Fibroblast of pulmonary artery (primary cell): ENCODE data around the gene CCSER1.

Experiments used
- DNase-seq: peaks from one replicate; pipeline ENCODE4 v3.0.0-alpha.2; 2010; ENCODE audit warnings: low read depth
- H3K4me3 ChIP-seq: replicated peaks from 2 replicates; pipeline ENCODE4 v1.5.1; 2011; ENCODE audit warnings: low read depth, mild to moderate bottlenecking, control low read depth, low read length, moderate library complexity
- CTCF ChIP-seq: IDR thresholded peaks from 2 replicates; pipeline ENCODE4 v1.5.1; 2011; ENCODE audit warnings: mild to moderate bottlenecking, control low read depth, low read length, inconsistent platforms; ENCODE audit errors: missing control alignments

Gene CCSER1

GRCh38 chr4:90844241-90844640 is 717.0 kb downstream of the CCSER1 start:
- H3K4me3 ChIP-seq = no peak overlapping the region
- TF ChIP-seq CTCF = no peak
- DNase-seq = peak; percentile 21

- peak; percentile 44 for DNase-seq
- no peak overlapping the region for H3K4me3 ChIP-seq
- TF ChIP-seq CTCF = no peak
These were observed 718.6 kb downstream of the CCSER1 start for GRCh38 chr4:90845777-90846176.

GRCh38 chr4:90852237-90852636 is 725.0 kb downstream of the CCSER1 start:
- TF ChIP-seq CTCF = no peak
- H3K4me3 ChIP-seq = no peak overlapping the region
- DNase-seq = no peak

- no peak for TF ChIP-seq CTCF
- DNase-seq = no peak
- no peak overlapping the region for H3K4me3 ChIP-seq
These were observed 727.9 kb downstream of the CCSER1 start for GRCh38 chr4:90855111-90855510.

GRCh38 chr4:90857081-90857820 is 730.1 kb downstream of the CCSER1 start:
- no peak for DNase-seq
- TF ChIP-seq CTCF = no peak
- no peak overlapping the region for H3K4me3 ChIP-seq

- TF ChIP-seq CTCF = no peak
- H3K4me3 ChIP-seq = no peak overlapping the region
- no peak for DNase-seq
These were observed 748.6 kb downstream of the CCSER1 start for GRCh38 chr4:90875791-90876190.

GRCh38 chr4:90876296-90876695 is 749.1 kb downstream of the CCSER1 start:
- no peak for TF ChIP-seq CTCF
- DNase-seq = no peak
- no peak overlapping the region for H3K4me3 ChIP-seq
